ENCODE results near the gene HDAC11. TPM values are rescaled to one million over a fixed set of nuclear protein-coding genes. Genes with fewer than 3 reads are reported as not detected.

Gene HDAC11
- total RNA-seq, 1 donor from 2014 or later, result 18.2 TPM

DNA sequence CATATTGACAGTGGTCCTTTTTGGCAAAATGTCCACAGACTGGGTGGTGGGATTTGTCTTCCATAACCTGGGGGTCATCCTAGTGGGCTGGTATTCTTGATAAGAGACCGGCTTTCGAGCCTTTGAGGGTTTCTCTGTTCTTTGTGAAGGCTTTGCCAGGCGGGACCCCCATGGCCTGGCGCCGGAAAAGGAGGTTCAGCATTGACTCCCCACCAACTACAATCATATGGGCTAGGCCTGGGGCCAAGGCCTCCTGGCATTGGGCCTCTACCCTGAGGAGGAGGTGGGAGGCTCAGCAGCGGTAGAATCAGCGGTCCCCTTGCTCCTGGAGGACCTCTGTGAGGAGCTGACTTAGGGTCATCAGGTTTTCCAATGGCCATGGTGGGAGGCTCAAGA is 19.8 kb upstream of the HDAC11 start:
- no peak for DNase-seq
- TF ChIP-seq, protein P1, sequence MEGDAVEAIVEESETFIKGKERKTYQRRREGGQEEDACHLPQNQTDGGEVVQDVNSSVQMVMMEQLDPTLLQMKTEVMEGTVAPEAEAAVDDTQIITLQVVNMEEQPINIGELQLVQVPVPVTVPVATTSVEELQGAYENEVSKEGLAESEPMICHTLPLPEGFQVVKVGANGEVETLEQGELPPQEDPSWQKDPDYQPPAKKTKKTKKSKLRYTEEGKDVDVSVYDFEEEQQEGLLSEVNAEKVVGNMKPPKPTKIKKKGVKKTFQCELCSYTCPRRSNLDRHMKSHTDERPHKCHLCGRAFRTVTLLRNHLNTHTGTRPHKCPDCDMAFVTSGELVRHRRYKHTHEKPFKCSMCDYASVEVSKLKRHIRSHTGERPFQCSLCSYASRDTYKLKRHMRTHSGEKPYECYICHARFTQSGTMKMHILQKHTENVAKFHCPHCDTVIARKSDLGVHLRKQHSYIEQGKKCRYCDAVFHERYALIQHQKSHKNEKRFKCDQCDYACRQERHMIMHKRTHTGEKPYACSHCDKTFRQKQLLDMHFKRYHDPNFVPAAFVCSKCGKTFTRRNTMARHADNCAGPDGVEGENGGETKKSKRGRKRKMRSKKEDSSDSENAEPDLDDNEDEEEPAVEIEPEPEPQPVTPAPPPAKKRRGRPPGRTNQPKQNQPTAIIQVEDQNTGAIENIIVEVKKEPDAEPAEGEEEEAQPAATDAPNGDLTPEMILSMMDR (IDR thresholded peaks at IDR 0.05), result no peak
- H3K27me3 ChIP-seq (ENCODE audit: low read depth), result no peaks in the 10 kb centered on the region
- ATAC-seq, result no peak
- no peaks in the 10 kb centered on the region for H3K9me3 ChIP-seq
- intact Hi-C loops (cut with DNase I), result no loop called here
- no peak overlapping the region for H3K27ac ChIP-seq
- H3K36me3 ChIP-seq, result no peaks in the 10 kb centered on the region
- H3K4me1 ChIP-seq, result no peaks in the 10 kb centered on the region
- no peak overlapping the region for H3K4me3 ChIP-seq

DNA sequence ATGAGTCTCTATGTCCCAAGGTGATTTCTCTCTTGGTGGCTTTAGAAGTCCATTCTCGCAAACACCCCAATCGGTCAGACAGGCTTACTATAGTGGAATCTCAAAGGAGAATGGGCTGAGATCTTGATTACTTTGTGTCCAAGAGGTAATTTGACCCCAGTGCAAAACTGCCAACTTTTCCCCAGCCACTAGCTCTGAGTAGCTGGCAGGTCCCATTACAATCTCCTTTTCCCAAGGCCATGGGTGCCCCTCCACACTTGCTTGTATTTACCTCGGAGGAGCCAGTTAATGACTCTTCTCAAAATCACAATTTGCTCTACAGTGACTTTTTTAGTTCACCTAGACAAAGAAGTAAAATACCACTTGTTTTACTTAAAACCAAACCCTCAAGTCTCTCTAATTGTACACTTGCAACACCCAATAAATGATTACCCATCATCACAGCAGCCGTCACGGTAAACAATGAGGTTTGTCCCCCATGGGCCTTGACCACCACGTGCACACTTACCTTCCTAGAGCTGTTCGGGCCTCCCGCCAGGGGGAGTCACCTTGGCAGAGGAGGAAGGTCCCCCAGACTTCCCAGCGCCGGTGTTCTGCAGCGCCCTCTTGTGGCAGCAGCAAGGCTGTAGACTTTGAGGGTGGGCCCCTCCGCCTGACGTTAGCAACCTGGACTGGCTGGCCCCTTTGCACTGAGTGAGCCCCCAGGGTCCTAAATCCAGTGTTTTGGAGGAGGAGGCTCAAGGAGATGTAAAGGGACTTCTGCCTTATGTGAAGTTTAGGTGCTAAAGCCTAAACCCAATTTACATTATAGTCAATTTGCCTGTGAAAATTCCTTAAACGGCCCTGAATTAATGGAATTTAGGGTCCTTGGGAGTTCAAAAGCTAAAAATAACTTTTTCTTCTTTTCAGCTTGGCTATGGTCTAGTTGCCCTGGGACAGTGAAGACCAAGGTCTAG is 18.7 kb upstream of the HDAC11 start:
- H3K9me3 ChIP-seq, result no peaks in the 10 kb centered on the region
- H3K27me3 ChIP-seq (ENCODE audit: low read depth), result no peaks in the 10 kb centered on the region
- H3K4me3 ChIP-seq, result no peak overlapping the region
- H3K27ac ChIP-seq, result no peak overlapping the region
- intact Hi-C loops (cut with DNase I), result no loop called here
- DNase-seq, result peak; percentile 78
- TF ChIP-seq, protein P1 (IDR thresholded peaks at IDR 0.05), result peak; percentile 73
- peak; percentile 72 to 80 for ATAC-seq
- H3K4me1 ChIP-seq, result no peaks in the 10 kb centered on the region
- H3K36me3 ChIP-seq, result no peaks in the 10 kb centered on the region

DNA sequence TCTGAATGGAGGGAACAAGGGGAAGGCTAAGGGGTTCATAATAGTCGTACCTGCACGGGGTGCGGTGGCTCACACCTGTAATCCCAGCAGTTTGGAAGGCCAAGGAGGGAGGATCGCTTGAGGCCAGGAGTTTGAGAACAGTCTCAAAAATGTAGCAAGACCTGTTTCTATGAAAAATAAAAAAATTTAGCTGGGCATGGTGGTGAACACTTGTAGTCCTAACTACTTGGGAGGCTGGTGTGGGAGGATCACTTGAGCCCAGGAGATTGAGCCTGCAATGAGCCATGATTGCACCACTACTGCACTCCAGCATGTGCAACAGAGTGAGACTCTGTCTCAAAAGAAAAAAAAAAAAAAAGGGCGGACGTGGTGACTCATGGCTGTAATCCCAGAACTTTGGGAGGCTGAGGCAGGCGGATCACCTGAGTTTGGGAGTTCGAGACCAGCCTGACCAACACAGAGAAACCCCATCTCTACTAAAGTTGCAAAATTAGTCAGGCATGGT is 17.9 kb upstream of the HDAC11 start:
- intact Hi-C loops (cut with DNase I), result no loop called here

DNA sequence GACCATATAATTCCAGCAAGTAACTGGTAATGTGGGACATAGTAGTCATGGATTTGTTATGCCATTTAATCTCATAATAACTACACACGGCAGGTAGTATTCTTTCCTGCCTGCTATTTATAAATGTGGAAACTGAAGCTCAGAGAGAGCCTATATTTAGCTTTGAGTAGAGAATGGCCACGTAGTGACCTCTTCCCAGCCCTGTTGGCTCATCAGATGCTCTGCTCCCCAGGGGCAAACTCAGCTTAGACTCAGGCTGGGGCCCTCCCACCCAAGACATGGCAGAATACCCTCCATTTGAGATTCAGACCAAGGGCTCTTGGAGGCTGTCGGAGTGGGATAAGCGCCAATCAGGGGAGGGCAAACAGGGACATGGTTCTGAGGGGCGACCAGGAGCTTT is 17.3 kb upstream of the HDAC11 start:
- Histone ChIP-seq H3K27ac (no peak overlapping the region), H3K36me3 (no peaks in the 10 kb centered on the region), H3K27me3 (ENCODE audit: low read depth) (no peaks in the 10 kb centered on the region), H3K4me1 (no peaks in the 10 kb centered on the region), H3K4me3 (no peak overlapping the region), H3K9me3 (no peaks in the 10 kb centered on the region)
- intact Hi-C loops (cut with DNase I), result no loop called here
- TF ChIP-seq, protein P1 (IDR thresholded peaks at IDR 0.05), result no peak
- ATAC-seq (no peak), DNase-seq (no peak)

More for the DNA sequence above, 17.9 kb upstream of the HDAC11 start:
- no peak overlapping the region for H3K27ac ChIP-seq
- H3K27me3 ChIP-seq (ENCODE audit: low read depth), result no peaks in the 10 kb centered on the region
- H3K4me1 ChIP-seq, result no peaks in the 10 kb centered on the region
- H3K36me3 ChIP-seq, result no peaks in the 10 kb centered on the region
- no peaks in the 10 kb centered on the region for H3K9me3 ChIP-seq
- no peak for ATAC-seq
- H3K4me3 ChIP-seq, result no peak overlapping the region
- no peak for DNase-seq
- TF ChIP-seq, protein P1 (IDR thresholded peaks at IDR 0.05), result no peak

DNA sequence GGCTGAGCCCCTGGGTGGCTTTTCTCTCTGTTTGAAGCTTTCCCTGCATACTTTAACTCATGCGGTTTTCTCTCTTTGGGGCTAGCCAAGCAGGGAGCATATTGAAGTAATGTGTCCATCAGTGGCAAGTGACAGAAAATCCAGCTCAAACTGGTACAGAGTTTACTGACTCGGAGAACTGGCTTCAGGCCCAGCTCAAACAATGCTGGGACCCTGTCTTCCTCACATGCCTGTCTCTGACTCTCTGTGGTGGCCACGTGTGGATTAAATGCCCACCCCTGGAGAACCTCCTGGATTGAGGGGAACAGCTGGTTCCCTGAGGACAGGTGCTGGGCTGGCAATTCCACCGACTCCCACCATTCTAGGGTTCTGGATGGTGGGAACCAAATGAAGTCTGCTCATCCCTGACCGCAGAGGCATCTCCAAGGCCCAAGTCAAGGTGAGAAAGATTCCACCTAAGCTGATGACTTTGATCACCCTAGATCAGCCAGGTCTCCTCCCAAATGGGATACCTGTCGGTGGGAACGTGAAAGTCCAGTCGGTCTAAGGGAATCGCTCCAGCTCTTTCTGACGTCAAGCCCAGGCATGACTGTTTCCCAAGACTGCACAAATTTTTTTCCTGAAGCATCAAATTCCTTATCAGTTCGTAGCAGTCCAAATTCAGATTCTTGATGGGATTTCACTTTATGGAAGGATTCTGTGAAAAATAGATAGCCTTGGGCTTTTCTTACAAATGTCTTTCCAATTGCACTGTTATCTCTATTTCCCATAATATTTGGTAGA is 16.3 kb upstream of the HDAC11 start:
- no peak for DNase-seq

More for the DNA sequence above, 16.3 kb upstream of the HDAC11 start:
- no peaks in the 10 kb centered on the region for H3K9me3 ChIP-seq
- intact Hi-C loops (cut with DNase I), result no loop called here
- H3K36me3 ChIP-seq, result no peaks in the 10 kb centered on the region
- no peaks in the 10 kb centered on the region for H3K27me3 ChIP-seq (ENCODE audit: low read depth)
- ATAC-seq, result no peak
- H3K4me1 ChIP-seq, result no peaks in the 10 kb centered on the region
- TF ChIP-seq, protein P1 (IDR thresholded peaks at IDR 0.05), result no peak
- no peak overlapping the region for H3K27ac ChIP-seq
- no peak overlapping the region for H3K4me3 ChIP-seq
